ENCODE data around the gene TDRD7. TPM values are rescaled to one million over a fixed set of nuclear protein-coding genes. Genes with fewer than 3 reads are reported as not detected.

TDRD7 gene
- total RNA-seq, 3 donors from 2014 or later (not counting 1 experiment from before 2014, with no cell fraction given), result 9.8 to 16.4 (median 16.3) TPM

DNA sequence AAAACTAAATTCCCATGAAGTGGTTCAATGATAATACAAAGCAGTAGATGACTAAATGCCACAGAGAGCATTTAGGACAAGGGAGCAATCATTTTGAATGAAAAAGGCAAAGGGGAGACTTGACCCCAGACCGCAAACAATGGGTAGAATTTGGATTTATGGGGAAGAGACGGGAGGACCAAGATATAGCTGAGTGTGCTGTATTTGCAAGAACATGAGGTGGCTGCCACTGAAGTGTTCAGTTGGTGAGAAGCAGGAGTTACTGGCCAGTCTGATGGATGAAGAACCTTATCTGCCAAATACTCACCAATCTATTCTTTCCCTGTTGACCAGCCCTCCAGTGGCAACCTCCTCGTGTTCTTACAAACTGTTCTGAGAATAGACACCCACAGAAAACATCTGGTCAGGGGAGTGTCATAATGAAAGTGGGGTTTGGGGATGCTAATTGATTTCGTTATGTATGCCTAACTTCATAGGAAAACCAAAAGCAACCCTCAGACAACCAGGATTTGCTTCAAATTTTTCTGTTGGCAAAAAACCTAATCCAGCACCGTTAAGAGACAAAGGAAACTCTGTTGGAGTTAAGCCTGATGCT, 19.8 kb downstream of the TDRD7 start:
- Histone ChIP-seq H3K27me3 (ENCODE audit: control insufficient read depth, insufficient read depth, low read length) (no peaks in the 10 kb centered on the region), H3K27ac (ENCODE audit: low read length) (no peak overlapping the region), H3K9me3 (ENCODE audit: control insufficient read depth, insufficient read depth, low read length) (no peaks in the 10 kb centered on the region), H3K4me1 (ENCODE audit: control insufficient read depth, insufficient read depth, low read length) (no peaks in the 10 kb centered on the region), H3K4me3 (ENCODE audit: low read length) (no peak overlapping the region), H3K36me3 (ENCODE audit: control insufficient read depth, insufficient read depth, low read length) (peaks cover 62% of the 10 kb centered on the region)
- DNase-seq, result no peak
- WGBS (ENCODE audit: insufficient coverage), result 91% methylated on average over 3 of the region's 5 CpGs
- TF ChIP-seq, protein P1, sequence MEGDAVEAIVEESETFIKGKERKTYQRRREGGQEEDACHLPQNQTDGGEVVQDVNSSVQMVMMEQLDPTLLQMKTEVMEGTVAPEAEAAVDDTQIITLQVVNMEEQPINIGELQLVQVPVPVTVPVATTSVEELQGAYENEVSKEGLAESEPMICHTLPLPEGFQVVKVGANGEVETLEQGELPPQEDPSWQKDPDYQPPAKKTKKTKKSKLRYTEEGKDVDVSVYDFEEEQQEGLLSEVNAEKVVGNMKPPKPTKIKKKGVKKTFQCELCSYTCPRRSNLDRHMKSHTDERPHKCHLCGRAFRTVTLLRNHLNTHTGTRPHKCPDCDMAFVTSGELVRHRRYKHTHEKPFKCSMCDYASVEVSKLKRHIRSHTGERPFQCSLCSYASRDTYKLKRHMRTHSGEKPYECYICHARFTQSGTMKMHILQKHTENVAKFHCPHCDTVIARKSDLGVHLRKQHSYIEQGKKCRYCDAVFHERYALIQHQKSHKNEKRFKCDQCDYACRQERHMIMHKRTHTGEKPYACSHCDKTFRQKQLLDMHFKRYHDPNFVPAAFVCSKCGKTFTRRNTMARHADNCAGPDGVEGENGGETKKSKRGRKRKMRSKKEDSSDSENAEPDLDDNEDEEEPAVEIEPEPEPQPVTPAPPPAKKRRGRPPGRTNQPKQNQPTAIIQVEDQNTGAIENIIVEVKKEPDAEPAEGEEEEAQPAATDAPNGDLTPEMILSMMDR (IDR thresholded peaks at IDR 0.05), result no peak
- Mint-ChIP-seq H3K27ac (no peak overlapping the region), H3K36me3 (peaks cover 17% of the 10 kb centered on the region), H3K4me3 (no peak overlapping the region), H3K27me3 (ENCODE audit: low read depth in 2 of 2) (no peaks in the 10 kb centered on the region), H3K4me1 (peaks cover 0 to 13% of the 10 kb centered on the region in 2 donors), H3K9me3 (no peaks in the 10 kb centered on the region)
- ATAC-seq, result no peak
- intact Hi-C loops (cut with micrococcal nuclease), result no loop called here

DNA sequence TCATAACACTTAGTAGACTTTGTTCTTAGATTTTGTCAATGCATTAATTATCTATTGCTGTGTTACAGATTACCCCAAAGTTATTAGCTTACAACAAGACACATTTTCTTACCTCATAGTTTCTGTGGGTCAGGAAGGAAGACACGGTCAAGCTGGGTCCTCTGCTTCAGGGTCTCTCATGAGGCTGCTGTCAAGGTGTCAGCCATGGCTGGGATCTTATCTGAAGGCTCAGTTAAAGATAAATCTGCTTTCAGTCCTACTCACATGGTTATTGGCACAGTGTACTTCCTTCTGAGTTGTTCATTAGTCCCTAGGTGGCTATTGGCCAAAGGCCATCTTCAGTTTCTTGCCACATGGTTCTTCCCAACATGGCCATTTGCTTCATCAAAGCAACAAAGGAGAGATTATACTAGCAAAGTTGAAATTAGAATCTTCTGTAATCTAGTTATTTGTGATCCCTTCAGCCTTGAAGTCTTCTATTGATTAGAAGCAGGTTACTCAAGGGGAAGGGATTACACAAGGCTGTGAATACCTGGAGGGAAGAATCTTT, 25.2 kb downstream of the TDRD7 start:
- Histone ChIP-seq H3K27ac (ENCODE audit: low read length) (no peak overlapping the region), H3K4me1 (ENCODE audit: control insufficient read depth, insufficient read depth, low read length) (no peaks in the 10 kb centered on the region), H3K27me3 (ENCODE audit: control insufficient read depth, insufficient read depth, low read length) (no peaks in the 10 kb centered on the region), H3K4me3 (ENCODE audit: low read length) (no peak overlapping the region), H3K36me3 (ENCODE audit: control insufficient read depth, insufficient read depth, low read length) (peaks cover 44% of the 10 kb centered on the region), H3K9me3 (ENCODE audit: control insufficient read depth, insufficient read depth, low read length) (no peaks in the 10 kb centered on the region)
- 91% methylated on average over 1 of the region's 1 CpG for WGBS (ENCODE audit: insufficient coverage)
- no peaks in the 10 kb centered on the region for H3K4me1 Mint-ChIP-seq
- H3K9me3 Mint-ChIP-seq, result no peaks in the 10 kb centered on the region
- no peak for ATAC-seq
- H3K4me3 Mint-ChIP-seq, result no peak overlapping the region
- no peak overlapping the region for H3K27ac Mint-ChIP-seq
- no peaks in the 10 kb centered on the region for H3K27me3 Mint-ChIP-seq (ENCODE audit: low read depth in 2 of 2)
- intact Hi-C loops (cut with micrococcal nuclease), result no loop called here
- TF ChIP-seq, protein P1 (IDR thresholded peaks at IDR 0.05), result no peak
- peaks cover 8% of the 10 kb centered on the region for H3K36me3 Mint-ChIP-seq
- no peak for DNase-seq

DNA sequence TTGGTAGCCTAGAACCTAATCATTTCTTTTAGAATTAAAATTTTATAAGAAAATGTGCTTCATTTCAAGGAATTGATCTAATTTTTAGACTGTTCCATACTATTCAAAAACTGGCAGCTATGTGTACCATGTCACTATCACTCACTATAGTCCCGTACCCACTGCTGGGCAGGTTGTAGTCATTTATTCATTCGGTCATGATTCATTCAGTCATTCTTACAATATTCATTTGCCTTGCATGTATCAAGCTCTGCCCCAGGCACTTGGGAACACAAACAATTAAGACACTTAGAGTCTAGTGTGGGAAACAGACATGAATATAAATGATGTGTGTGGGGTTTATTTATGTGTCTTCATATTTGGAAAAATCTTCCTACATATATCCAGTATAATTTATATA, 26.4 kb downstream of the TDRD7 start:
- no peak overlapping the region for H3K27ac Mint-ChIP-seq
- H3K4me1 Mint-ChIP-seq, result no peaks in the 10 kb centered on the region
- H3K4me3 ChIP-seq (ENCODE audit: low read length), result no peak overlapping the region
- DNase-seq (no peak), ATAC-seq (no peak)
- peaks cover 8% of the 10 kb centered on the region for H3K36me3 Mint-ChIP-seq
- no peaks in the 10 kb centered on the region for H3K27me3 Mint-ChIP-seq (ENCODE audit: low read depth in 2 of 2)
- no peak overlapping the region for H3K27ac ChIP-seq (ENCODE audit: low read length)
- no peaks in the 10 kb centered on the region for H3K9me3 ChIP-seq (ENCODE audit: control insufficient read depth, insufficient read depth, low read length)
- WGBS (ENCODE audit: insufficient coverage), result 100% methylated on average over 2 of the region's 2 CpGs
- TF ChIP-seq, protein P1 (IDR thresholded peaks at IDR 0.05), result no peak
- H3K4me1 ChIP-seq (ENCODE audit: control insufficient read depth, insufficient read depth, low read length), result no peaks in the 10 kb centered on the region
- no peak overlapping the region for H3K4me3 Mint-ChIP-seq
- no peaks in the 10 kb centered on the region for H3K9me3 Mint-ChIP-seq
- peaks cover 41% of the 10 kb centered on the region for H3K36me3 ChIP-seq (ENCODE audit: control insufficient read depth, insufficient read depth, low read length)
- no peaks in the 10 kb centered on the region for H3K27me3 ChIP-seq (ENCODE audit: control insufficient read depth, insufficient read depth, low read length)
- intact Hi-C loops (cut with micrococcal nuclease), result no loop called here

DNA sequence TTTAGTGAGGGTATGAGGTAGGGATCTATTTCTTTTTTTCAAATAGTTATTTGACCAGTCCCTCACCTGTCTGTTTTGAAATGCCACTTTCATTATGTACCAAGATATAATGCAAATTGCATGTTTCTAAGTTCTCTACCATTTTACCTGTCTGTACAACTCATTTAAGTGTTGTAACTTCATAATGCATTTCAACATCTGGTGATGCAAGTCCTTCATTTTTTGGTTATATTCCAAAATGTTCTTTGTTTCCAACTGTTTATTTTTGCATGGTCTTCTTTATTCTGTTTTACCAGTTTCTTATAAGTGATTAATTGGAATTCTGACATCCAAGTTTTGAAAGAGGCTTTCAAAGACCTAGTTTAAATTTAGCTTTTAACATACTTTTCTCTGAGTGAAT, 26.8 kb downstream of the TDRD7 start:
- TF ChIP-seq, protein P1 (IDR thresholded peaks at IDR 0.05), result no peak
- intact Hi-C loops (cut with micrococcal nuclease), result no loop called here
- Histone ChIP-seq H3K4me1 (ENCODE audit: control insufficient read depth, insufficient read depth, low read length) (no peaks in the 10 kb centered on the region), H3K27ac (ENCODE audit: low read length) (no peak overlapping the region), H3K9me3 (ENCODE audit: control insufficient read depth, insufficient read depth, low read length) (no peaks in the 10 kb centered on the region), H3K36me3 (ENCODE audit: control insufficient read depth, insufficient read depth, low read length) (peaks cover 38% of the 10 kb centered on the region), H3K4me3 (ENCODE audit: low read length) (no peak overlapping the region), H3K27me3 (ENCODE audit: control insufficient read depth, insufficient read depth, low read length) (no peaks in the 10 kb centered on the region)
- no peaks in the 10 kb centered on the region for H3K27me3 Mint-ChIP-seq (ENCODE audit: low read depth in 2 of 2)
- no peak overlapping the region for H3K27ac Mint-ChIP-seq
- no peak overlapping the region for H3K4me3 Mint-ChIP-seq
- no peaks in the 10 kb centered on the region for H3K9me3 Mint-ChIP-seq
- ATAC-seq (no peak), DNase-seq (no peak)
- peaks cover 5% of the 10 kb centered on the region for H3K36me3 Mint-ChIP-seq
- H3K4me1 Mint-ChIP-seq, result no peaks in the 10 kb centered on the region
